MM.1S (cell line): ENCODE measurements around the gene GUCA2B.

Source experiments
- EZH2 ChIP-seq: fragments of 300-600 bp; sonication (generic); optimal IDR thresholded peaks from 2 replicates; pipeline ENCODE3; 2017; ENCODE audit warnings: low read depth, mild to moderate bottlenecking, antibody characterized with exemption, low read length, mixed read lengths
- EZH2phosphoT487 ChIP-seq: fragments of 300-600 bp; sonication (generic); IDR thresholded peaks from 2 replicates; pipeline ENCODE4 v1.6.1; 2018; ENCODE audit warnings: antibody characterized with exemption, low read length
- TF ChIP-seq, protein P1 (sequence below): fragments of 300-600 bp; sonication (generic); IDR thresholded peaks from 2 replicates; pipeline ENCODE4 v1.5.1; 2016; ENCODE audit warnings: antibody characterized with exemption, low read length, mixed read lengths

GRCh38 chr1:42128499-42128898 is 24.7 kb upstream of the GUCA2B start:
- TF ChIP-seq, protein P1, sequence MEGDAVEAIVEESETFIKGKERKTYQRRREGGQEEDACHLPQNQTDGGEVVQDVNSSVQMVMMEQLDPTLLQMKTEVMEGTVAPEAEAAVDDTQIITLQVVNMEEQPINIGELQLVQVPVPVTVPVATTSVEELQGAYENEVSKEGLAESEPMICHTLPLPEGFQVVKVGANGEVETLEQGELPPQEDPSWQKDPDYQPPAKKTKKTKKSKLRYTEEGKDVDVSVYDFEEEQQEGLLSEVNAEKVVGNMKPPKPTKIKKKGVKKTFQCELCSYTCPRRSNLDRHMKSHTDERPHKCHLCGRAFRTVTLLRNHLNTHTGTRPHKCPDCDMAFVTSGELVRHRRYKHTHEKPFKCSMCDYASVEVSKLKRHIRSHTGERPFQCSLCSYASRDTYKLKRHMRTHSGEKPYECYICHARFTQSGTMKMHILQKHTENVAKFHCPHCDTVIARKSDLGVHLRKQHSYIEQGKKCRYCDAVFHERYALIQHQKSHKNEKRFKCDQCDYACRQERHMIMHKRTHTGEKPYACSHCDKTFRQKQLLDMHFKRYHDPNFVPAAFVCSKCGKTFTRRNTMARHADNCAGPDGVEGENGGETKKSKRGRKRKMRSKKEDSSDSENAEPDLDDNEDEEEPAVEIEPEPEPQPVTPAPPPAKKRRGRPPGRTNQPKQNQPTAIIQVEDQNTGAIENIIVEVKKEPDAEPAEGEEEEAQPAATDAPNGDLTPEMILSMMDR, result no peak
- TF ChIP-seq EZH2 (no peak), EZH2phosphoT487 (no peak)
